Posterior vena cava (tissue), 2 donors: Measurements from ENCODE around the gene OR52D1. TPM values are rescaled to one million over a fixed set of nuclear protein-coding genes. Genes with fewer than 3 reads are reported as not detected.

Experiments used
- DNase-seq: peaks from one replicate; pipeline ENCODE4 v3.0.0-alpha.2; 2020; ENCODE audit warnings: low spot score
- intact Hi-C, 2 donors: fragments of 100-400 bp; cut with DNase I; formaldehyde crosslinking; loops; one replicate each; pipeline versions ENCODE4 v1.14.1 to v1.14.2; 2022 to 2023
- total RNA-seq, 2 donors: library from RNA; stranded (reverse); fragmentation: NEBNext Ultra II Directional; extraction: Animal tissue kit (Norgen Biotek cat#: 25700); gene quantifications; one replicate each; pipeline ENCODE4 v1.2.1, GENCODE V29; 2021
- donor health status: DM: yes; HTN: yes; CAD: no.
- donor health status: DM: yes; HTN: yes; CAD: no.

Gene OR52D1
- total RNA-seq, 2 donors from 2014 or later, result not detected

GRCh38 chr11:5507933-5508305, 19.4 kb downstream of the OR52D1 start:
- intact Hi-C loops, result no loop called here
- DNase-seq, result no peak

DNA sequence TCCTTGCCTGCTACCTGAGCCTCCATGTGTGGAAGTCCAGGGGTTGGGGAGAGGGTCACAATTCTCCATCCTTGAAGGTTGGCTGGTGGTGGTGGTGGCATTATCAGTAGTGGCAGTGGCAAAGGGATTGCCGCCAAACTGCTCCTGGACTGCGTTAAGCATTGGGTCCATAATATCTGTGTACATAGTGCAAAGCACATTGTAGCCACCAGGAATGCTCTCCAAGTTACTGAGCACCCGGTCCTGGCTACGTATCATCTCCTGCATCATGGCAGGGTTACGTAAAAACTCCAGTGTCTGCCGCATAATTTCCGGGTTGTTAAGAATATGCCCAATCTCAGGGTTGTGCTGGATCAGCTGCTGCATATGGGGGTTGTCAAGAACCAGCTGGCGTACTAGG, 20.1 kb downstream of the OR52D1 start:
- DNase-seq, result no peak
- intact Hi-C loops, result no loop called here

- DNase-seq, result no peak
- intact Hi-C loops, result no loop called here
Observed at GRCh38 chr11:5509803-5510202, 21.3 kb downstream of the OR52D1 start, which contains the start of gene UBQLN3. Gene UBQLN3, minus strand, starts transcription at chr11:5509957. Its CDS starts 399 bp downstream, at chr11:5509558.

- no peak for DNase-seq
- intact Hi-C loops, result no loop called here
Observed at GRCh38 chr11:5514841-5515240, 26.4 kb downstream of the OR52D1 start.

GRCh38 chr11:5516599-5516998, 28.1 kb downstream of the OR52D1 start, which contains the start of gene UBQLNL:
Gene UBQLNL, minus strand, starts transcription at chr11:5516699. Its CDS starts 258 bp downstream, at chr11:5516441.
- DNase-seq, result no peak
- intact Hi-C loops, result no loop called here

DNA sequence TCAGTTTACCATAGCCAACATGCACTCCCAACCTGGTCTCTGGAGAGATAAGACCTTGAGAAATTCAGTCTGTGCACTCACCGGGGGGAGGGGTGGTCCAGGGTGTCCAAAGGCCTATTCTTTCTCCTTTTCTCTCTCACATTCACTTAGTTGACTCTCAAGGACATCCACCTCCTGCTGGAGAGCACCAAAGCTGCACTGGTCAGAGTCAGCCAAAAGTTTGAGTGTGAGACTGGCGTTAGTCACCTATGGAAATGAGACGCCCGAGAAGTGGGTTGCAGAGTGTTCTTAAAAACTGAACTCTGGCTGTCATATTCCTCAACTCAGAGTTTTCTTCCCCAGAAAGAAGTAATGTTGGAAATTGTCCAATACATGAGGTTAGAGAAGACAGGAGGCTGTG, 33.1 kb downstream of the OR52D1 start:
- intact Hi-C loops, result no loop called here
- DNase-seq, result no peak

DNA sequence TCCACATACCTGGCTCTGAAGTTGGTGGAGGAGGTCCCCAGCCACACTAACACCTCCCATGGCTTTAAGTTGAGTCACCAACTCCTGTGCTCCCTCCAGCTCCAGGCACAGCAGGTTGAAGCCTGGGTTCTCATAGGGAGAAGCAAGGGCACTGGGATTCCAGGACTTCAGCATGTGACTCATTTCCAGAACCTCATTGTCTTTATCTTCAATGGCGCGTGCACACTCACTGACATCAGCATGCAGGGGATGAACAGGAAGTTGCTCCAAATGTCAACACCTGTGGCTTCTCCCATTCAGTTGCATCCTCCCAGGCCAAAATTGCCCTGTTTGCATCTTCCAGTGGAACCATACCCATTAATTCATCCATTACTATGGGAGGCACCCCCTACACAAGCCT, 33.8 kb downstream of the OR52D1 start:
- intact Hi-C loops, result no loop called here
- DNase-seq, result no peak

- DNase-seq, result no peak
- intact Hi-C loops, result no loop called here
Observed at GRCh38 chr11:5524756-5525155, 36.3 kb downstream of the OR52D1 start.

GRCh38 chr11:5527716-5528115, 39.2 kb downstream of the OR52D1 start:
- intact Hi-C loops, result no loop called here

GRCh38 chr11:5528495-5528894, 40.0 kb downstream of the OR52D1 start:
- intact Hi-C loops, result no loop called here
- DNase-seq, result no peak

More at GRCh38 chr11:5527716-5528115, 39.2 kb downstream of the OR52D1 start:
- no peak for DNase-seq

- no peak for DNase-seq
- intact Hi-C loops, result no loop called here
Observed at GRCh38 chr11:5531053-5531831, 42.8 kb downstream of the OR52D1 start.

DNA sequence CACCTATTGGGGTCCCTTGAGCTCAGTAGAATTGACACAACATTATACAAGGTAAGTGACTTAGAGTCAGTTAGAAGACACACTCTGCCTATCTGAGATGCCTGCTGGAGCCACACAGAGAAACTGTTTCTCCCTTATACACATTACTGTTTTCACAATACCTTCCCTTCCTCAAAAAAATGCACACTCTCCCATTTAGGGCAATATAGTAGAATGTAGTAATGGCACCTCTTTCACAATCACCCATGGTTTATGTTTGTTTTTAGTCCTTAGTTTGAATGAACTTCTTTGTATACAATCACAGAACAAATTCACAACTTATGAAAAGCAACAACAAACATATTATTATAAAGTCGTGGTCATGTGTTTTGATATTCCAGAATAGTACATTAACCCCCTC, 45.6 kb downstream of the OR52D1 start:
- no peak for DNase-seq
- intact Hi-C loops, result no loop called here

- DNase-seq, result no peak
- intact Hi-C loops, result no loop called here
Observed at GRCh38 chr11:5536482-5536881, 48.0 kb downstream of the OR52D1 start.

Other genes starting within 250 kb of the OR52D1 start
- not detected for gene HBG1, start 238.8 kb upstream of the OR52D1 start, total RNA-seq
- under 1 TPM in 1 of 2 donors, not detected in 1; 0.71 TPM for gene HBG2, start 233.9 kb upstream of the OR52D1 start, total RNA-seq
- not detected for gene HBE1, start 218.7 kb upstream of the OR52D1 start, total RNA-seq
- under 1 TPM in 1 of 2 donors, not detected in 1; 0.46 TPM for gene OR51B4, start 186.7 kb upstream of the OR52D1 start, total RNA-seq
- not detected for gene OR51B2, start 164.4 kb upstream of the OR52D1 start, total RNA-seq
- gene OR51B5, start 145.2 kb upstream of the OR52D1 start, total RNA-seq, result under 1 TPM; 0.29 to 0.51 TPM
- not detected for gene OR51B6, start 137.2 kb upstream of the OR52D1 start, total RNA-seq
- not detected for gene OR51M1, start 104.9 kb upstream of the OR52D1 start, total RNA-seq
- gene OR51Q1, start 66.6 kb upstream of the OR52D1 start, total RNA-seq, result not detected
- not detected for gene OR51I1, start 47.2 kb upstream of the OR52D1 start, total RNA-seq
- gene OR51I2, start 39.4 kb upstream of the OR52D1 start, total RNA-seq, result not detected
- gene UBQLN3, start 21.3 kb downstream of the OR52D1 start, total RNA-seq, result under 1 TPM in 1 of 2 donors, not detected in 1; 0.38 TPM
- under 1 TPM; 0.32 to 0.38 TPM for gene UBQLNL, start 28.0 kb downstream of the OR52D1 start, total RNA-seq
- gene OR52H1, start 59.9 kb downstream of the OR52D1 start, total RNA-seq, result under 1 TPM; 0.24 to 0.51 TPM
- gene OR52B6, start 92.2 kb downstream of the OR52D1 start, total RNA-seq, result not detected
- 1 to 10 TPM; 1.8 to 3.2 TPM for gene TRIM6, start 108.0 kb downstream of the OR52D1 start, total RNA-seq
- gene TRIM34, start 136.3 kb downstream of the OR52D1 start, total RNA-seq, result 1 to 10 TPM; 4.1 to 4.5 TPM
- gene TRIM5, start 196.4 kb downstream of the OR52D1 start, total RNA-seq, result 10 to 100 TPM; 18.1 to 20.2 TPM
- 10 to 100 TPM; 40.7 to 60.4 TPM for gene TRIM22, start 201.1 kb downstream of the OR52D1 start, total RNA-seq
- under 1 TPM in 1 of 2 donors, not detected in 1; 0.19 TPM for gene OR56B1, start 247.8 kb downstream of the OR52D1 start, total RNA-seq